ENCODE data around the gene RNF2. TPM values are rescaled to one million over a fixed set of nuclear protein-coding genes. Genes with fewer than 3 reads are reported as not detected.

Gene RNF2
- total and polyA plus RNA-seq, 10 of the 15 experiments (the other 5 are each of a cell fraction or from before 2014, with no cell fraction given) = 4.8 to 36.3 (median 15.1) TPM

DNA sequence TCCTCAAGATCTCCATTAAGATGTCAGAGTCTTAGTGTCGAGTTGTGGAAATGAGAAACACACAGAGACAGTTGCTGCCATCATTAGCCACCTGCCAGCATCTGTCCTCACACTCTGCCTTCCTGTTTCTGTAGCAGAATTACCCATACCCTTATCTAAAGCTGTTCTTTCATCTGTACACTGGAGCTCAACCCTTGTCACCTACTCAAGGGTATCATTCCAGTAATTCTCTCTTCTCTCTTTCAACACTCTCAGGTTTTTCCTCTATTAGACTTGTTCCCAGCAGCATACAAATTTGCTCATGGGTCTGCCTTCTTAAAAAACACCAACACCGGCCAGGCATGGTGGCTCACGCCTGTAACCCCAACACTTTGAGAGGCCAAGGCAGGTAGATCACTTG is 27.4 kb upstream of the RNF2 start:
- 62% methylated on average over 3 of the region's 3 CpGs for WGBS (ENCODE audit: insufficient coverage, insufficient replicate concordance, low lambda C conversion rate, missing lambda C conversion rate)
- POLR2A ChIA-PET = no interaction called here
- ATAC-seq = peak; percentile 34; the same call in 2 of the 3 replicates
- H4K20me1 ChIP-seq (ENCODE audit: control insufficient read depth, insufficient read depth) = no peaks in the 10 kb centered on the region
- no peaks in the 10 kb centered on the region for H3K79me2 ChIP-seq (ENCODE audit: control insufficient read depth, insufficient read depth, low read length)
- no TSS peak for BruUV-seq (replicated peaks)
- no peak overlapping the region for H3K27ac ChIP-seq (ENCODE audit: control insufficient read depth, insufficient read depth)
- in situ Hi-C loops (cut with MboI) = no loop called here
- intact Hi-C loops (cut with micrococcal nuclease; ENCODE audit: unreplicated experiment) = no loop called here
- H3K9ac ChIP-seq (ENCODE audit: control insufficient read depth, insufficient read depth, low read length) = no peak overlapping the region
- no peaks in the 10 kb centered on the region for H3K9me3 ChIP-seq (replicated peaks; ENCODE audit: control insufficient read depth, insufficient read depth, low read length)
- FAIRE-seq = no peak
- H3K36me3 ChIP-seq (ENCODE audit: control insufficient read depth in 2 of 2, insufficient read depth in 2 of 2, low read length in 1 of 2) = no peaks in the 10 kb centered on the region
- SMC1A ChIA-PET (ENCODE audit: uncharacterized antibody, unreplicated experiment) = interaction anchor here (0.6 kb wide), 2 partner anchors 38 to 257 kb away, joined by 3 to 4 read pairs; no protein-coding TSS in a partner anchor
- CTCF ChIA-PET = interaction anchor here (0.6 to 1.5 kb wide), 2 partner anchors 36 to 662 kb away, joined by 3 to 6 read pairs; no protein-coding TSS in a partner anchor
- H3K27me3 ChIP-seq (replicated peaks in 1 of 2; ENCODE audit: control insufficient read depth in 2 of 2, insufficient read depth in 2 of 2, low read length in 1 of 2) = no peaks in the 10 kb centered on the region
- no peaks in the 10 kb centered on the region for H3K4me1 ChIP-seq (ENCODE audit: control insufficient read depth, insufficient read depth, low read length)
- no peak overlapping the region for H3K4me3 ChIP-seq
- no peak for DNase-seq (ENCODE audit: low read depth, low spot score)
- no peak overlapping the region for H3K4me2 ChIP-seq (ENCODE audit: control insufficient read depth, insufficient read depth)
- no peak overlapping the region for H2AFZ ChIP-seq (ENCODE audit: control insufficient read depth, low read depth, low read length)
- TF ChIP-seq BRCA1 (IDR thresholded peaks at IDR 0.05; ENCODE audit: low read depth, low read length) (no peak), RAD21 (IDR thresholded peaks at IDR 0.05; ENCODE audit: insufficient read depth, low read depth, low read length) (no peak), BHLHE40 (IDR thresholded peaks at IDR 0.05; ENCODE audit: borderline replicate concordance in 1 of 2, low read depth in 2 of 2, low read length in 1 of 2) (no peak), FOXM1 (IDR thresholded peaks at IDR 0.05; ENCODE audit: low read depth, low read length) (no peak)
- TF ChIP-seq, protein P1, sequence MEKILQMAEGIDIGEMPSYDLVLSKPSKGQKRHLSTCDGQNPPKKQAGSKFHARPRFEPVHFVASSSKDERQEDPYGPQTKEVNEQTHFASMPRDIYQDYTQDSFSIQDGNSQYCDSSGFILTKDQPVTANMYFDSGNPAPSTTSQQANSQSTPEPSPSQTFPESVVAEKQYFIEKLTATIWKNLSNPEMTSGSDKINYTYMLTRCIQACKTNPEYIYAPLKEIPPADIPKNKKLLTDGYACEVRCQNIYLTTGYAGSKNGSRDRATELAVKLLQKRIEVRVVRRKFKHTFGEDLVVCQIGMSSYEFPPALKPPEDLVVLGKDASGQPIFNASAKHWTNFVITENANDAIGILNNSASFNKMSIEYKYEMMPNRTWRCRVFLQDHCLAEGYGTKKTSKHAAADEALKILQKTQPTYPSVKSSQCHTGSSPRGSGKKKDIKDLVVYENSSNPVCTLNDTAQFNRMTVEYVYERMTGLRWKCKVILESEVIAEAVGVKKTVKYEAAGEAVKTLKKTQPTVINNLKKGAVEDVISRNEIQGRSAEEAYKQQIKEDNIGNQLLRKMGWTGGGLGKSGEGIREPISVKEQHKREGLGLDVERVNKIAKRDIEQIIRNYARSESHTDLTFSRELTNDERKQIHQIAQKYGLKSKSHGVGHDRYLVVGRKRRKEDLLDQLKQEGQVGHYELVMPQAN (conservative IDR thresholded peaks at IDR 0.05) = no peak
- TF ChIP-seq, protein P2, sequence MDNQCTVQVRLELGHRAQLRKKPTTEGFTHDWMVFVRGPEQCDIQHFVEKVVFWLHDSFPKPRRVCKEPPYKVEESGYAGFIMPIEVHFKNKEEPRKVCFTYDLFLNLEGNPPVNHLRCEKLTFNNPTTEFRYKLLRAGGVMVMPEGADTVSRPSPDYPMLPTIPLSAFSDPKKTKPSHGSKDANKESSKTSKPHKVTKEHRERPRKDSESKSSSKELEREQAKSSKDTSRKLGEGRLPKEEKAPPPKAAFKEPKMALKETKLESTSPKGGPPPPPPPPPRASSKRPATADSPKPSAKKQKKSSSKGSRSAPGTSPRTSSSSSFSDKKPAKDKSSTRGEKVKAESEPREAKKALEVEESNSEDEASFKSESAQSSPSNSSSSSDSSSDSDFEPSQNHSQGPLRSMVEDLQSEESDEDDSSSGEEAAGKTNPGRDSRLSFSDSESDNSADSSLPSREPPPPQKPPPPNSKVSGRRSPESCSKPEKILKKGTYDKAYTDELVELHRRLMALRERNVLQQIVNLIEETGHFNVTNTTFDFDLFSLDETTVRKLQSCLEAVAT (IDR thresholded peaks at IDR 0.05) = no peak
- RAD21 ChIA-PET (ENCODE audit: unreplicated experiment) = interaction anchor here (0.5 to 0.7 kb wide), 2 partner anchors 149 to 158 kb away, joined by 3 to 4 read pairs; no protein-coding TSS in a partner anchor

Data from GM12878 (cell line).